Astrocyte (in vitro differentiated cells and primary cell): Measurements from ENCODE around the gene UBQLN1.

ENCODE experiments used
- EZH2 ChIP-seq: IDR thresholded peaks from 2 replicates; pipeline ENCODE4 v1.6.1; 2012; ENCODE audit warnings: mild to moderate bottlenecking, low read length, inconsistent platforms; ENCODE audit not compliant: insufficient read depth
- TF ChIP-seq, protein P1 (sequence below): IDR thresholded peaks from 2 replicates; pipeline ENCODE4 v1.5.1; 2011; ENCODE audit warnings: low read depth, mild to moderate bottlenecking, inconsistent platforms, low read length, moderate library complexity; ENCODE audit not compliant: insufficient read depth

DNA sequence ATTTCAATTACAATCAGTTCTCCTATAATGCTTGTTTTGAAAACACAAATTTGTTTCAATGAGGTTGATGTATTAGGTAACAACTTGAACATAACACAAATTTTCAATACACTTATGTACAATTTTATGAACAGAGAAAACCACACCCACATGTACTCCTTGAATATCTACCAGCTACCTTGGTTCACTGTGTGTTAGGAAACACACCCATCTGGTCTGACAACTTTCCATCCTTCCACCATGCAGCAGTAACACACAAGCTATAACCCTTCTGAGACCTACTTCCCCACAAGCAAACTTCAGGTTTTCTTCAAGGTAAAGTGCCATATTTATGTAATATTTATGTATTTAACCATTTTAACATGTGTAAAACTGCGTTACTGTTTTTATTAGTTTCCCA, 36.4 kb upstream of the UBQLN1 start:
- TF ChIP-seq, protein P1, sequence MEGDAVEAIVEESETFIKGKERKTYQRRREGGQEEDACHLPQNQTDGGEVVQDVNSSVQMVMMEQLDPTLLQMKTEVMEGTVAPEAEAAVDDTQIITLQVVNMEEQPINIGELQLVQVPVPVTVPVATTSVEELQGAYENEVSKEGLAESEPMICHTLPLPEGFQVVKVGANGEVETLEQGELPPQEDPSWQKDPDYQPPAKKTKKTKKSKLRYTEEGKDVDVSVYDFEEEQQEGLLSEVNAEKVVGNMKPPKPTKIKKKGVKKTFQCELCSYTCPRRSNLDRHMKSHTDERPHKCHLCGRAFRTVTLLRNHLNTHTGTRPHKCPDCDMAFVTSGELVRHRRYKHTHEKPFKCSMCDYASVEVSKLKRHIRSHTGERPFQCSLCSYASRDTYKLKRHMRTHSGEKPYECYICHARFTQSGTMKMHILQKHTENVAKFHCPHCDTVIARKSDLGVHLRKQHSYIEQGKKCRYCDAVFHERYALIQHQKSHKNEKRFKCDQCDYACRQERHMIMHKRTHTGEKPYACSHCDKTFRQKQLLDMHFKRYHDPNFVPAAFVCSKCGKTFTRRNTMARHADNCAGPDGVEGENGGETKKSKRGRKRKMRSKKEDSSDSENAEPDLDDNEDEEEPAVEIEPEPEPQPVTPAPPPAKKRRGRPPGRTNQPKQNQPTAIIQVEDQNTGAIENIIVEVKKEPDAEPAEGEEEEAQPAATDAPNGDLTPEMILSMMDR: no peak
- no peak for TF ChIP-seq EZH2
